HepG2 (cell line): ENCODE data around the gene MAN2B2. TPM values are rescaled to one million over a fixed set of nuclear protein-coding genes. Genes with fewer than 3 reads are reported as not detected.

Experiments
- ARNTL ChIP-seq: sonication (generic); formaldehyde crosslinking; IDR thresholded peaks from 2 replicates; pipeline ENCODE4 v1.4.0; 2020; ENCODE audit warnings: mild to moderate bottlenecking, missing genetic modification reagents
- CHCHD3 ChIP-seq: sonication (generic); formaldehyde crosslinking; IDR thresholded peaks from 2 replicates; pipeline ENCODE4 v1.8.0; 2022; ENCODE audit warnings: mild to moderate bottlenecking, missing genetic modification reagents, moderate library complexity
- DMAP1 ChIP-seq: IDR thresholded peaks from 2 replicates; pipeline ENCODE4 v1.6.1; 2016
- GFI1 ChIP-seq: sonication (generic); formaldehyde crosslinking; IDR thresholded peaks from 2 replicates; pipeline ENCODE4 v1.5.0; 2020; ENCODE audit warnings: missing genetic modification reagents, mild to moderate bottlenecking, borderline replicate concordance
- GPBP1L1 ChIP-seq: sonication (generic); formaldehyde crosslinking; IDR thresholded peaks from 2 replicates; pipeline ENCODE4 v1.5.0; 2020; ENCODE audit warnings: mild to moderate bottlenecking, missing genetic modification reagents
- HNF1B ChIP-seq: sonication (generic); formaldehyde crosslinking; IDR thresholded peaks from 2 replicates; pipeline ENCODE4 v1.5.1; 2020; ENCODE audit warnings: mild to moderate bottlenecking, moderate library complexity, missing genetic modification reagents
- IKZF4 ChIP-seq: sonication (generic); formaldehyde crosslinking; IDR thresholded peaks from 2 replicates; pipeline ENCODE4 v1.5.1; 2020; ENCODE audit warnings: borderline replicate concordance, mild to moderate bottlenecking, low read depth, missing genetic modification reagents; ENCODE audit errors: not compliant biosample characterization
- MTF1 ChIP-seq: sonication (generic); formaldehyde crosslinking; IDR thresholded peaks from 2 replicates; pipeline ENCODE4 v1.5.0; 2020; ENCODE audit warnings: missing genetic modification reagents
- TFE3 ChIP-seq: IDR thresholded peaks from 2 replicates; pipeline ENCODE4 v1.6.1; 2016
- ZBTB10 ChIP-seq: sonication (generic); formaldehyde crosslinking; IDR thresholded peaks from 2 replicates; pipeline ENCODE4 v1.4.0; 2020; ENCODE audit warnings: missing genetic modification reagents, borderline replicate concordance
- ZNF451 ChIP-seq: sonication (generic); formaldehyde crosslinking; IDR thresholded peaks from 2 replicates; pipeline ENCODE4 v1.5.0; 2020; ENCODE audit warnings: mild to moderate bottlenecking, missing genetic modification reagents
- ZNF460 ChIP-seq: sonication (generic); formaldehyde crosslinking; IDR thresholded peaks from 2 replicates; pipeline ENCODE4 v1.5.1; 2020; ENCODE audit warnings: missing genetic modification reagents, mild to moderate bottlenecking, borderline replicate concordance
- ZNF777 ChIP-seq: sonication (generic); formaldehyde crosslinking; IDR thresholded peaks from 2 replicates; pipeline ENCODE4 v1.4.0; 2020; ENCODE audit warnings: missing genetic modification reagents
- ZUFSP ChIP-seq: sonication (generic); formaldehyde crosslinking; IDR thresholded peaks from 2 replicates; pipeline ENCODE4 v1.9.0; 2021; ENCODE audit warnings: missing genetic modification reagents, mild to moderate bottlenecking, borderline replicate concordance
- ZXDC ChIP-seq: sonication (generic); formaldehyde crosslinking; IDR thresholded peaks from 2 replicates; pipeline ENCODE4 v1.5.0; 2020; ENCODE audit warnings: mild to moderate bottlenecking, missing genetic modification reagents
- polyA plus RNA-seq, 8 experiments: library from polyadenylated mRNA; depleted of rRNA in 3 of 8; stranded (reverse) in 7 of 8; unstranded in 1 of 8; fragments of >200 nt; fragmentation: Illumina TruSeq in 4 of 8; extraction: Trizol in 4 of 8; gene quantifications; 2 replicates each; pipeline versions ENCODE4 v1.2.1 to v1.2.3, GENCODE V29; 2011 to 2016; ENCODE audit warnings: low read depth in 4 of 8, missing spikeins in 1 of 8, mixed read lengths in 1 of 8; ENCODE audit not compliant: insufficient read depth in 1 of 8
- total RNA-seq, 5 experiments: library from RNA; depleted of rRNA; stranded (reverse); fragments of >200 nt; fragmentation: Illumina TruSeq; extraction: Trizol; gene quantifications; 2 replicates each; pipeline ENCODE4 v1.2.3, GENCODE V29; 2016; ENCODE audit warnings: low read depth in 1 of 5

Gene MAN2B2
- total and polyA plus RNA-seq, 2 of the 13 experiments (the other 11 are each of a cell fraction or from before 2014, with no cell fraction given) = 4.8 to 5.4 TPM

GRCh38 chr4:6640292-6641163 lies 65.5 kb downstream of the MAN2B2 start, which contains the start of gene MRFAP1 (continued):
- TF ChIP-seq ZXDC (CRISPR knock-in tag) (peak; percentile 67; the same call in 1 of the 2 replicates), ZUFSP (no peak), DMAP1 (CRISPR knock-in tag) (peak; percentile 74), ZBTB10 (CRISPR knock-in tag) (peak; percentile 69; the same call in 1 of the 2 replicates), TFE3 (CRISPR knock-in tag) (peak; percentile 69; the same call in 1 of the 2 replicates), ZNF777 (CRISPR knock-in tag) (no peak), CHCHD3 (CRISPR knock-in tag) (0 out of 2 replicates have a peak, but pooled peaks have one; percentile 34), ARNTL (no peak), GPBP1L1 (no peak), HNF1B (CRISPR knock-in tag) (no peak; the same call in none of the 2 replicates), GFI1 (CRISPR knock-in tag) (peak; percentile 72; the same call in 1 of the 2 replicates), ZNF451 (CRISPR knock-in tag) (peak; percentile 83), ZNF460 (peak; percentile 78; the same call in 1 of the 2 replicates), IKZF4 (CRISPR knock-in tag) (no peak), MTF1 (CRISPR knock-in tag) (no peak; the same call in 1 of the 2 replicates)
